H9 (cell line): Measurements from ENCODE around the gene EDIL3. TPM values are rescaled to one million over a fixed set of nuclear protein-coding genes. Genes with fewer than 3 reads are reported as not detected.

Source experiments
- DNase-seq: peaks from one replicate; pipeline ENCODE4 v3.0.0-alpha.2; 2017
- H2AFZ ChIP-seq: one replicate; pipeline ENCODE4 v1.6.1; 2013; ENCODE audit warnings: mild to moderate bottlenecking, low read length, control low read depth, moderate library complexity
- H2AK5ac ChIP-seq: 2 replicates; pipeline ENCODE4 v1.6.1; 2013; ENCODE audit warnings: low read length, control low read depth, mixed read lengths; ENCODE audit not compliant: insufficient read length
- H2BK120ac ChIP-seq: one replicate; pipeline ENCODE4 v1.6.1; 2013; ENCODE audit warnings: low read depth, mild to moderate bottlenecking, low read length, control low read depth, inconsistent platforms; ENCODE audit not compliant: poor library complexity, severe bottlenecking
- H2BK12ac ChIP-seq: 2 replicates; pipeline ENCODE4 v1.6.1; 2013; ENCODE audit warnings: low read length, control low read depth, mixed read lengths, low read depth; ENCODE audit not compliant: insufficient read length
- H2BK15ac ChIP-seq: 2 replicates; pipeline ENCODE4 v1.6.1; 2013; ENCODE audit warnings: low read depth, low read length, control low read depth
- H2BK20ac ChIP-seq: one replicate; pipeline ENCODE4 v1.6.1; 2013; ENCODE audit warnings: low read depth, mild to moderate bottlenecking, low read length, control low read depth, inconsistent platforms; ENCODE audit not compliant: poor library complexity, severe bottlenecking
- H2BK5ac ChIP-seq: 2 replicates; pipeline ENCODE4 v1.6.1; 2013; ENCODE audit warnings: low read length, control low read depth, mixed read lengths; ENCODE audit not compliant: insufficient read length
- H3K14ac ChIP-seq: 2 replicates; pipeline ENCODE4 v1.6.1; 2013; ENCODE audit warnings: low read length, control low read depth; ENCODE audit not compliant: insufficient read depth
- H3K18ac ChIP-seq: 2 replicates; pipeline ENCODE4 v1.6.1; 2013; ENCODE audit warnings: low read depth, mild to moderate bottlenecking, mixed read lengths, low read length, control low read depth; ENCODE audit not compliant: insufficient read length
- H3K23ac ChIP-seq: 2 replicates; pipeline ENCODE4 v1.6.1; 2013; ENCODE audit warnings: low read length, control low read depth, mixed read lengths, low read depth; ENCODE audit not compliant: insufficient read length
- H3K23me2 ChIP-seq: 2 replicates; pipeline ENCODE4 v1.6.1; 2013; ENCODE audit warnings: low read depth, mild to moderate bottlenecking, mixed read lengths, low read length, control low read depth; ENCODE audit not compliant: insufficient read length, poor library complexity, severe bottlenecking
- H3K27ac ChIP-seq: 2 replicates; pipeline ENCODE4 v1.5.1; 2013; ENCODE audit warnings: low read length, control low read depth, mixed read lengths, low read depth; ENCODE audit not compliant: insufficient read length
- H3K27me3 ChIP-seq: 2 replicates; pipeline ENCODE4 v1.6.1; 2013; ENCODE audit warnings: low read length, control low read depth, inconsistent platforms; ENCODE audit not compliant: insufficient read depth
- H3K4ac ChIP-seq: 2 replicates; pipeline ENCODE4 v1.6.1; 2013; ENCODE audit warnings: low read depth, mild to moderate bottlenecking, control low read depth, inconsistent platforms, low read length, moderate library complexity
- H3K4me1 ChIP-seq: 2 replicates; pipeline ENCODE4 v1.6.1; 2013; ENCODE audit warnings: low read length, control low read depth, inconsistent platforms; ENCODE audit not compliant: insufficient read depth
- H3K4me2 ChIP-seq: 2 replicates; pipeline ENCODE4 v1.6.1; 2013; ENCODE audit warnings: low read length, control low read depth, mixed read lengths; ENCODE audit not compliant: insufficient read length, insufficient read depth
- H3K56ac ChIP-seq: 2 replicates; pipeline ENCODE4 v1.6.1; 2013; ENCODE audit warnings: low read depth, mild to moderate bottlenecking, mixed read lengths, low read length, control low read depth; ENCODE audit not compliant: insufficient read length
- H3K79me1 ChIP-seq: 2 replicates; pipeline ENCODE4 v1.6.1; 2013; ENCODE audit warnings: low read depth, mild to moderate bottlenecking, moderate library complexity, low read length, control low read depth, inconsistent platforms; ENCODE audit not compliant: insufficient read depth, poor library complexity, severe bottlenecking
- H3K79me2 ChIP-seq: 2 replicates; pipeline ENCODE4 v1.6.1; 2013; ENCODE audit warnings: low read length, control low read depth, inconsistent platforms; ENCODE audit not compliant: insufficient read depth
- H3K9ac ChIP-seq: 2 replicates; pipeline ENCODE4 v1.6.1; 2013; ENCODE audit warnings: low read length, control low read depth, mixed read lengths; ENCODE audit not compliant: insufficient read length; ENCODE audit errors: extremely low read depth
- H3K9me3 ChIP-seq: one replicate; pipeline ENCODE4 v1.6.1; 2013; ENCODE audit warnings: low read depth, low read length, inconsistent platforms; ENCODE audit not compliant: control insufficient read depth
- H3T11ph ChIP-seq: one replicate; pipeline ENCODE4 v1.6.1; 2013; ENCODE audit warnings: mild to moderate bottlenecking, low read length, control low read depth, inconsistent platforms
- H4K20me1 ChIP-seq: one replicate; pipeline ENCODE4 v1.6.1; 2013; ENCODE audit not compliant: control insufficient read depth, insufficient read length, insufficient read depth
- H4K5ac ChIP-seq: 2 replicates; pipeline ENCODE4 v1.6.1; 2013; ENCODE audit warnings: low read depth, mild to moderate bottlenecking, mixed read lengths, low read length, control low read depth; ENCODE audit not compliant: insufficient read length
- H4K8ac ChIP-seq: replicated peaks from 2 replicates; pipeline ENCODE4 v1.6.1; 2013; ENCODE audit warnings: low read length, control low read depth, mixed read lengths, low read depth; ENCODE audit not compliant: insufficient read length
- H4K91ac ChIP-seq: 2 replicates; pipeline ENCODE4 v1.6.1; 2013; ENCODE audit warnings: low read depth, mild to moderate bottlenecking, moderate library complexity, mixed read lengths, low read length, control low read depth; ENCODE audit not compliant: insufficient read length
- H3K27ac Mint-ChIP-seq, 3 experiments: 2 replicates in 2 of 3; 3 replicates in 1 of 3; pipeline ENCODE4 v1.8.0; 2020 to 2021; ENCODE audit warnings: mixed read lengths in 3 of 3, mild to moderate bottlenecking in 1 of 3, moderate library complexity in 1 of 3
- H3K27me3 Mint-ChIP-seq: 2 replicates; pipeline ENCODE4 v1.8.0; 2021; ENCODE audit warnings: low read depth, mild to moderate bottlenecking, moderate library complexity, mixed read lengths
- H3K36me3 Mint-ChIP-seq, 3 experiments: 2 replicates in 2 of 3; 3 replicates in 1 of 3; pipeline ENCODE4 v1.8.0; 2020 to 2021; ENCODE audit warnings: low read depth in 3 of 3, mixed read lengths in 3 of 3; ENCODE audit not compliant: insufficient read depth in 1 of 3
- H3K4me1 Mint-ChIP-seq, 2 experiments: 2 replicates each; pipeline ENCODE4 v1.8.0; 2020; ENCODE audit warnings: mixed read lengths in 2 of 2
- H3K4me3 Mint-ChIP-seq, 2 experiments: 2 replicates in 1 of 2; 3 replicates in 1 of 2; pipeline ENCODE4 v1.8.0; 2020 to 2021; ENCODE audit warnings: mild to moderate bottlenecking in 2 of 2, mixed read lengths in 2 of 2, moderate library complexity in 1 of 2
- H3K9me3 Mint-ChIP-seq, 2 experiments: 2 replicates in 1 of 2; 3 replicates in 1 of 2; pipeline ENCODE4 v1.8.0; 2020; ENCODE audit warnings: mild to moderate bottlenecking in 2 of 2, mixed read lengths in 2 of 2, moderate library complexity in 1 of 2
- total RNA-seq: library from RNA; stranded (reverse); gene quantifications from 2 replicates; pipeline ENCODE4 v1.2.1, GENCODE V29; 2021
- TF ChIP-seq, protein P1 (sequence below): fragments of 200-600 bp; sonication (generic); conservative IDR thresholded peaks from 3 replicates; pipeline ENCODE4 v1.8.0; 2021; ENCODE audit warnings: antibody characterized with exemption, mild to moderate bottlenecking

EDIL3 gene
- total RNA-seq, 1 experiment from 2014 or later, result 61.9 TPM

DNA sequence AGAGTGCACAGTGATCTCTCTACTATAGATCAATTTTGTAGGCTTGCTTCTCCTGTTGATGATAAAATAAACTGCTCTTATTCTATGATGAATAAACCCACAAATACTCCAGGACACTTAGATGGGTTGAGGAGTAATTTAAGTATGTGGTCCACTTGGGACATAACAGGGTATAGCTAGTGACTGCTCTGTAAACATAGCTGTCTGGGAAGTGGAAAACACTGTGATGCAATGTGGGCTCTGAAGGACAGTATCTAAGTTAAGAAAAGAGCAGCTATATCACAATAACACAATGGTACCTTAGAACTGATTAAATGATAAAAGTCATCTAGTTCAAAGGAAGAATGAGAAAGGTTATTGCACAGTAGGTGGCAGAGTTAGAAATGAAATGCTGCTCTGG is 369.7 kb downstream of the EDIL3 start:
- Histone ChIP-seq H2AK5ac (no peak overlapping the region), H3K4me2 (no peak overlapping the region), H2BK20ac (no peak overlapping the region), H4K20me1 (no peaks in the 10 kb centered on the region), H3K56ac (no peak overlapping the region), H4K8ac (no peak overlapping the region), H3K4me1 (no peaks in the 10 kb centered on the region), H4K5ac (no peak overlapping the region), H3K23ac (no peak overlapping the region), H3K9ac (no peak overlapping the region), H3K18ac (no peak overlapping the region), H3K4ac (no peak overlapping the region), H2AFZ (no peak overlapping the region), H2BK120ac (no peak overlapping the region), H2BK5ac (no peak overlapping the region), H3K27me3 (no peaks in the 10 kb centered on the region), H3T11ph (no peak overlapping the region), H4K91ac (no peak overlapping the region), H2BK12ac (no peak overlapping the region), H3K79me1 (no peaks in the 10 kb centered on the region), H3K79me2 (no peaks in the 10 kb centered on the region), H3K9me3 (no peaks in the 10 kb centered on the region), H3K14ac (no peak overlapping the region), H3K27ac (no peak overlapping the region), H3K23me2 (no peaks in the 10 kb centered on the region), H2BK15ac (no peak overlapping the region)
- DNase-seq, result no peak
- H3K4me1 Mint-ChIP-seq, result peaks cover 3 to 10% of the 10 kb centered on the region in 2 experiments; a peak in 3 of 4 replicates
- no peaks in the 10 kb centered on the region for H3K36me3 Mint-ChIP-seq
- no peaks in the 10 kb centered on the region for H3K9me3 Mint-ChIP-seq
- no peak overlapping the region; a peak in 1 of 7 replicates for H3K27ac Mint-ChIP-seq
- no peak overlapping the region for H3K4me3 Mint-ChIP-seq
- no peaks in the 10 kb centered on the region for H3K27me3 Mint-ChIP-seq
- TF ChIP-seq, protein P1, sequence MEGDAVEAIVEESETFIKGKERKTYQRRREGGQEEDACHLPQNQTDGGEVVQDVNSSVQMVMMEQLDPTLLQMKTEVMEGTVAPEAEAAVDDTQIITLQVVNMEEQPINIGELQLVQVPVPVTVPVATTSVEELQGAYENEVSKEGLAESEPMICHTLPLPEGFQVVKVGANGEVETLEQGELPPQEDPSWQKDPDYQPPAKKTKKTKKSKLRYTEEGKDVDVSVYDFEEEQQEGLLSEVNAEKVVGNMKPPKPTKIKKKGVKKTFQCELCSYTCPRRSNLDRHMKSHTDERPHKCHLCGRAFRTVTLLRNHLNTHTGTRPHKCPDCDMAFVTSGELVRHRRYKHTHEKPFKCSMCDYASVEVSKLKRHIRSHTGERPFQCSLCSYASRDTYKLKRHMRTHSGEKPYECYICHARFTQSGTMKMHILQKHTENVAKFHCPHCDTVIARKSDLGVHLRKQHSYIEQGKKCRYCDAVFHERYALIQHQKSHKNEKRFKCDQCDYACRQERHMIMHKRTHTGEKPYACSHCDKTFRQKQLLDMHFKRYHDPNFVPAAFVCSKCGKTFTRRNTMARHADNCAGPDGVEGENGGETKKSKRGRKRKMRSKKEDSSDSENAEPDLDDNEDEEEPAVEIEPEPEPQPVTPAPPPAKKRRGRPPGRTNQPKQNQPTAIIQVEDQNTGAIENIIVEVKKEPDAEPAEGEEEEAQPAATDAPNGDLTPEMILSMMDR, result no peak
